ENCODE measurements around the gene REXO5. TPM values are rescaled to one million over a fixed set of nuclear protein-coding genes. Genes with fewer than 3 reads are reported as not detected.
A peak's percentile ranks its signal among the peaks of the same experiment; 100 is the strongest.
"Not testable (repeated sequence)": the region's sequence is repeated elsewhere in the genome, so short reads cannot be mapped to it uniquely, and the experiment has no call there.

The REXO5 gene
- total RNA-seq, 1 donor from 2014 or later = 11.8 TPM

- no peaks in the 10 kb centered on the region for H3K27me3 Mint-ChIP-seq (ENCODE audit: low read depth)
- intact Hi-C loops (cut with micrococcal nuclease) = no loop called here
- peaks cover 68% of the 10 kb centered on the region for H3K36me3 Mint-ChIP-seq (ENCODE audit: low read depth)
- H3K4me3 Mint-ChIP-seq (ENCODE audit: low read depth) = no peak overlapping the region
- DNase-seq (ENCODE audit: low spot score) = no peak
- peaks cover 20% of the 10 kb centered on the region for H3K4me1 Mint-ChIP-seq (ENCODE audit: low read depth)
- no peaks in the 10 kb centered on the region for H3K9me3 Mint-ChIP-seq
- H3K27ac Mint-ChIP-seq = no peak overlapping the region
These were observed 53.4 kb downstream of the REXO5 start for GRCh38 chr16:20859699-20860098.

DNA sequence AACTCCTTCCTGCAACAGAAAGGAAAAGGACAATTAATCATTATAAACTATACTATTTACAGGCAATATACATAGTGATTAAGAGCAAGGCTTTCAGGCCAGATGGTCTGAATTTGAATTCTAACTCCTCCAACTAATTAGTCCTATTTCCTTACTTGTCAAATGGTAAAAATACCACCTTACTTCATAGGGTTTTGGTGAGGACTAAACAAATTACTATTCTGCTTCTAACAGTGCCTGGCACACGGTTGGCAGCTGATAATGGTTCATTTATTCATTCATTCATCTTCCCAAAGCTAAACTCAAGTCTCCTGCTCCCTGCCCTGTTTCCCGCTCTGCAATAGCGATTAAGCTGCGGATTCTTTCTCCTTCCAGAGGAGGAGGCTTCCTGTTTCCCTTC is 54.0 kb downstream of the REXO5 start:
- Mint-ChIP-seq H3K27ac (no peak overlapping the region), H3K4me3 (ENCODE audit: low read depth) (no peak overlapping the region), H3K36me3 (ENCODE audit: low read depth) (peaks cover 64% of the 10 kb centered on the region), H3K4me1 (ENCODE audit: low read depth) (peaks cover 22% of the 10 kb centered on the region), H3K27me3 (ENCODE audit: low read depth) (no peaks in the 10 kb centered on the region), H3K9me3 (no peaks in the 10 kb centered on the region)
- DNase-seq (ENCODE audit: low spot score) = no peak
- intact Hi-C loops (cut with micrococcal nuclease) = no loop called here

DNA sequence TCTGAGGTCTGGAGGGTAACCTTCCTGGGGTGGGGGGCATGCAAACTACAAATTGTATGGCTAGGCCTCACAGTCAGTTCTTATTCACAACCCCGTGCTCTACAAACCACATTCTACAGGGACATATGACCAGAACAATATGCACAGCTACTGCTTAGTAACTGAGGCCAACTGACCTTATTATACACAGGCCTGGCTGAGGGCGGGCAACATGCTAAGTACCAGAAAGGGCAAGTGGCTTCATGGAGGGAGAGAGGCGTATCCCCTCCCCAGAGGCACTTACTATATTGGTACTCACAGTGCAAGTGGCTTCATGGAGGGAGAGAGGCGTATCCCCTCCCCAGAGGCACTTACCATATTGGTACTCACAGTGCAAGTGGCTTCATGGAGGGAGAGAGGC is 54.7 kb downstream of the REXO5 start:
- H3K27me3 Mint-ChIP-seq (ENCODE audit: low read depth); intact Hi-C loops (cut with micrococcal nuclease); H3K9me3 Mint-ChIP-seq; H3K27ac Mint-ChIP-seq; DNase-seq (ENCODE audit: low spot score); H3K4me3 Mint-ChIP-seq (ENCODE audit: low read depth): not testable (repeated sequence)
- H3K4me1 Mint-ChIP-seq (ENCODE audit: low read depth) = peaks cover 26% of the 10 kb centered on the region
- peaks cover 65% of the 10 kb centered on the region for H3K36me3 Mint-ChIP-seq (ENCODE audit: low read depth)

DNA sequence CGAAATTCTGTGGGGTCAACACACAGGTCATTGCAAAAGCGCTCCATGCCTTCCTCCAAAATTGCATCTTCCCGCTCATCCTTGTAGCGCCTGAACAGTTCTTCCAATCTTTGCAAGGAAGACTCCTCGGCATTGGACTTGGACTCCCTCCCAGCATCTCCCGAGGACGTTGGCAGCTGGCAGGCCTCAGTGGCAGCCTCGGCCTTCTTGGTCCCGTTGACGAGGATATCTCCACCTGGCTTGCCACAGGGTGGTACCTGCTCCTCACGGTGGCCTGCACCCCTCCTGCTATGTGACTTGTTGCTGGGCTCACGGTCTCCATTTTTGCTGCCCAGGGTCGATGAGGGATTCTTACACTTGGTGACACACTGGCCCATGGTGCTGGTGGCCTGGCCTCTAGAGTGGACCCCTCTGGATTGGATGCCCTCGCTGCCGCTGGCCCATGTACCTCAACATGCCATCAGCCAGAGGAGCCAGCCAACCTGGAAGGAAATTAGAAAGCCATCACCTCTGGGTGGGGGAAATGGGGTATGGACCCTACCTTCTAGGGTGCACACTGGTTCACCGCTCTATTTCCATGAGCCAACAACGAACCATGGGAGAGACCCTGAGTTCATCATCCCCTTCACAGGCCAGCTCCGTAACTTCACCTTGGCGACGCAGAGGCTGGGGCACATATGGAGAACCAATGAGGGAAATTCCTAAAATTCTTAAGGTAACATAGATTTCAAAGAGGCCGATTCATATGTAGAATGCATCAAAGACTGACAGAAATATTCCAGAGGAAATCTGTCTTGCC is 56.0 kb downstream of the REXO5 start:
- Mint-ChIP-seq H3K27me3 (ENCODE audit: low read depth) (no peaks in the 10 kb centered on the region), H3K36me3 (ENCODE audit: low read depth) (peaks cover 67% of the 10 kb centered on the region), H3K27ac (no peak overlapping the region), H3K9me3 (no peaks in the 10 kb centered on the region), H3K4me1 (ENCODE audit: low read depth) (peaks cover 32% of the 10 kb centered on the region), H3K4me3 (ENCODE audit: low read depth) (no peak overlapping the region)
- DNase-seq (ENCODE audit: low spot score) = no peak
- intact Hi-C loops (cut with micrococcal nuclease) = no loop called here

DNA sequence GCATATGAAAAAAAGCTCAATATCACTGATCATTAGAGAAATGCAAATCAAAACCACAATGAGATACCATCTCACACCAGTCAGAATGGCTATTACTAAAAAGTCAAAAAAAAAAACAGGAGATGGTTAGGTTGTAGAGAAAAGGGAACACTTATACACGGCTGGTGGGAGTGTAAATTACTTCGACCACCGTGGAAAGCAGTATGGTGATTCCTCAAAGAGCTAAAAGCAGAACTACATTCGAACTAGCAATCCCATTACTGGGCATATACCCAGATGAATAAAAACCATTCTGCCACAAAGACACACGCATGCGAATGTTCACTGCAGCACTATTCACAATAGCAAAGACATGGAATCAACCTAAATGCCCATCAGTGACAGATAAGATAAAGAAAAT is 58.0 kb downstream of the REXO5 start:
- peaks cover 44% of the 10 kb centered on the region for H3K4me1 Mint-ChIP-seq (ENCODE audit: low read depth)
- DNase-seq (ENCODE audit: low spot score); H3K4me3 Mint-ChIP-seq (ENCODE audit: low read depth); H3K9me3 Mint-ChIP-seq; intact Hi-C loops (cut with micrococcal nuclease); H3K27me3 Mint-ChIP-seq (ENCODE audit: low read depth): not testable (repeated sequence)
- H3K27ac Mint-ChIP-seq = peak overlapping the region; percentile 16
- H3K36me3 Mint-ChIP-seq (ENCODE audit: low read depth) = peaks cover 70% of the 10 kb centered on the region

DNA sequence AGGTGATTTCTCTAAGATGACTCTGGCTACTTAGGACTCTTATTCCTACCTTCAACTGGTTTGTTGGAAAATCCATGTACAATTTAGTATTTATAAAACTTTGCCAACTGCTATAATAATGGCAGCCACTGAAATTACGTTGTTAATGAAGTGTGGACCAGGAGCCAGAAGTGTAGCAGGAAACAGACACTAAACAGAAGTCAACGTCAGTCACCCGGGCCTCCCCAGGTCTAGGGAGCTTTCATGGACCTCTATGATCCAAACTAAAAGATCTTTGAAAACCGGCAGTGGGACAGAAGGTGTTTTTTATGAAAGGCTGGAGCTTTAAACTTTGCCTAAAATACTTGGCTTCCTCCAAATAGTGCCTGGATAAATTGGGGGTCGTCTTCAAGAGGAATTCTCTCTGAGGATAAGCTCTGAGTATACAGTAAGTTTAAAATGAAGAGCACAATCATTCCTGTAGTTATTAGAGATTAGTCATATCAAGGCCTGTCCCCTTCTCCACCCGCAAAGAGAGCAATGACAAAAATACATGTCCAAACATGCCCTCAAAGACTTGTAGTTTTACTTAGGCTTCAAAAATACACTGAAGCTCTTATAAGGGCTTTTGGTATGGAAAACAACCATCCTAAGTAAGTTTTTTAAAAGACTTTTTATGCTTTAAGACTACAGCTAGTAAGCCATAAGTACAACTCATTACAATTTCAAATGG is 59.2 kb downstream of the REXO5 start:
- H3K27me3 Mint-ChIP-seq (ENCODE audit: low read depth) = no peaks in the 10 kb centered on the region
- peaks cover 62% of the 10 kb centered on the region for H3K36me3 Mint-ChIP-seq (ENCODE audit: low read depth)
- peak overlapping the region; percentile 70 for H3K27ac Mint-ChIP-seq
- H3K4me3 Mint-ChIP-seq (ENCODE audit: low read depth) = no peak overlapping the region
- H3K4me1 Mint-ChIP-seq (ENCODE audit: low read depth) = peaks cover 47% of the 10 kb centered on the region
- no peak for DNase-seq (ENCODE audit: low spot score)
- intact Hi-C loops (cut with micrococcal nuclease) = no loop called here
- no peaks in the 10 kb centered on the region for H3K9me3 Mint-ChIP-seq

- H3K36me3 Mint-ChIP-seq (ENCODE audit: low read depth) = peaks cover 63% of the 10 kb centered on the region
- H3K27ac Mint-ChIP-seq = peak overlapping the region; percentile 70
- H3K4me3 Mint-ChIP-seq (ENCODE audit: low read depth) = no peak overlapping the region
- peaks cover 53% of the 10 kb centered on the region for H3K4me1 Mint-ChIP-seq (ENCODE audit: low read depth)
- intact Hi-C loops (cut with micrococcal nuclease) = no loop called here
- H3K9me3 Mint-ChIP-seq = no peaks in the 10 kb centered on the region
- H3K27me3 Mint-ChIP-seq (ENCODE audit: low read depth) = no peaks in the 10 kb centered on the region
- DNase-seq (ENCODE audit: low spot score) = no peak
These were observed 59.9 kb downstream of the REXO5 start for GRCh38 chr16:20866145-20866772.

GRCh38 chr16:20866801-20867200 is 60.5 kb downstream of the REXO5 start:
- H3K27ac Mint-ChIP-seq = peak overlapping the region; percentile 69
- no peaks in the 10 kb centered on the region for H3K9me3 Mint-ChIP-seq
- intact Hi-C loops (cut with micrococcal nuclease) = no loop called here
- no peak for DNase-seq (ENCODE audit: low spot score)
- no peak overlapping the region for H3K4me3 Mint-ChIP-seq (ENCODE audit: low read depth)
- peaks cover 63% of the 10 kb centered on the region for H3K36me3 Mint-ChIP-seq (ENCODE audit: low read depth)
- H3K4me1 Mint-ChIP-seq (ENCODE audit: low read depth) = peaks cover 57% of the 10 kb centered on the region
- no peaks in the 10 kb centered on the region for H3K27me3 Mint-ChIP-seq (ENCODE audit: low read depth)

DNA sequence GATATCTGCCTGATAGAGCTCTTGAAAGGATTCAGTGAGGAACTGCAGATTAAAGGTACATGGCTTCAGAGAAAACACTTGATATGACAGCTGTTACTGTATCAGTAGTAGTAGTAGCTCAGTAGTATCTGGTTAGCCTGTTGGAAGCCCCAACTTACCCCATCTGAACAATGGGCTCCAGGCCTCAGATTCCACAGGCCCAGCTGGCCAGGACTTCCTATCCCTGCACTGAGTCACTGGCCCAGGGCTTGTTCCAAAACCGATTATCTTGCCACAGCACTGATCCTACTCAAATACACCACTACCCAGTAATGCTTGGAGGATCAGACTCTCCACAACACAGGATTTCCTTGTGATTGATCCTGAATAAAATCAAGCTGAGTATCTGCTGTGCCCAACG is 61.3 kb downstream of the REXO5 start:
- Mint-ChIP-seq H3K4me3 (ENCODE audit: low read depth) (no peak overlapping the region), H3K9me3 (no peaks in the 10 kb centered on the region), H3K36me3 (ENCODE audit: low read depth) (peaks cover 62% of the 10 kb centered on the region), H3K27me3 (ENCODE audit: low read depth) (no peaks in the 10 kb centered on the region), H3K4me1 (ENCODE audit: low read depth) (peaks cover 65% of the 10 kb centered on the region), H3K27ac (no peak overlapping the region)
- intact Hi-C loops (cut with micrococcal nuclease) = no loop called here
- DNase-seq (ENCODE audit: low spot score) = no peak

DNA sequence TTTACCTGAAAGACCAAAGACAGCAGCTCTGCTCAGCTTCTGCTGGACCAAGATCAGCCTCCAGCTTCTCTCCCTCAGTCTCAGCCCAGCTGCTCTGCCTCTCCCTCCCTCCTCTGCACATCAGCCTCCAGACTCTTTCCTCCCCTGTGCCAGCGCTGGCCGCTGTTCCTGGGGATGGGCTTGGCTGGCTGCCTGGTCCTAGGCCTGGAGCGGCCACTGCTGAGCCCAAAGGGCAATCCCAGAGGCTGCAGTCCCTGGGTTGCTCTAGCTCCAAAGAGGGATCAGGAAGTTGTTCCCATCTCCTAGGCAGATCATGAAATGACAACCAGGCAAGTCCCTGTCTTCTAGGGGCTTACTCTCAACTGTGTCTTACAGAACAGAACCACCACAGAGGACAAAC is 62.6 kb downstream of the REXO5 start:
- no peaks in the 10 kb centered on the region for H3K9me3 Mint-ChIP-seq

GRCh38 chr16:20870122-20870820 is 63.9 kb downstream of the REXO5 start:
- intact Hi-C loops (cut with micrococcal nuclease) = no loop called here
- H3K27ac Mint-ChIP-seq = no peak overlapping the region
- no peak for DNase-seq (ENCODE audit: low spot score)
- H3K4me3 Mint-ChIP-seq (ENCODE audit: low read depth) = no peak overlapping the region
- peaks cover 43% of the 10 kb centered on the region for H3K36me3 Mint-ChIP-seq (ENCODE audit: low read depth)
- peaks cover 80% of the 10 kb centered on the region for H3K4me1 Mint-ChIP-seq (ENCODE audit: low read depth)
- no peaks in the 10 kb centered on the region for H3K9me3 Mint-ChIP-seq
- H3K27me3 Mint-ChIP-seq (ENCODE audit: low read depth) = no peaks in the 10 kb centered on the region

More for the DNA sequence above, 62.6 kb downstream of the REXO5 start:
- H3K27ac Mint-ChIP-seq = no peak overlapping the region
- no peak for DNase-seq (ENCODE audit: low spot score)
- H3K36me3 Mint-ChIP-seq (ENCODE audit: low read depth) = peaks cover 53% of the 10 kb centered on the region
- intact Hi-C loops (cut with micrococcal nuclease) = no loop called here
- no peaks in the 10 kb centered on the region for H3K27me3 Mint-ChIP-seq (ENCODE audit: low read depth)
- H3K4me1 Mint-ChIP-seq (ENCODE audit: low read depth) = peaks cover 75% of the 10 kb centered on the region
- H3K4me3 Mint-ChIP-seq (ENCODE audit: low read depth) = no peak overlapping the region

- Mint-ChIP-seq H3K9me3 (no peaks in the 10 kb centered on the region), H3K36me3 (ENCODE audit: low read depth) (peaks cover 42% of the 10 kb centered on the region), H3K27me3 (ENCODE audit: low read depth) (no peaks in the 10 kb centered on the region), H3K4me3 (ENCODE audit: low read depth) (no peak overlapping the region), H3K4me1 (ENCODE audit: low read depth) (peaks cover 78% of the 10 kb centered on the region), H3K27ac (no peak overlapping the region)
- intact Hi-C loops (cut with micrococcal nuclease) = no loop called here
- no peak for DNase-seq (ENCODE audit: low spot score)
These were observed 64.9 kb downstream of the REXO5 start for GRCh38 chr16:20871258-20871657.

Data from activated T-helper 2 cell treated with anti-CD3 and anti-CD28 coated beads, Interferon-gamma antibody, Interleukin-2, Interleukin-4, amounts not matched to agents 10 μg/mL and 5 μg/mL and 100 μg/mL, durations not matched to agents 14 hours and 24 hours and 36 hours (primary cell).